ENCODE results near the gene CLDN16.

The CLDN16 gene

DNA sequence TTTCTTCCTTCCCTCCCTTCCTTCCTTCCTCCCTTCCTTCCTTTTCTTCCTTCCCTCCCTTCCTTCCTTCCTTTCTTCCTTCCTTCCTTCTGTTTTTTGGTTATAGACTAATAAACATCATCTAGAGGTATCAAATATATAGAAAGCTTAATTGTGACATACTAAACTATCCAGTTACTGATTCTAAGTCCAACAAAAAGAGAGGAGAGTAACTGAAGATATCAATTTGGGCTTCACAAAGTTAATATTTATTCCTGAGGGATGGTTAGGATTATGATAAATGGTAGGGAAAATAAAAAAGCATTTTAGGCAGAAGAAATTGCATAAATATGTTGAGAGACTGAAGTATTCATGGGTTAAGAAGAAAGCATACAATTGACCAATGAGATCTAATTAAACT lies 7.8 kb upstream of the CLDN16 start:
- no peak for DNase-seq (ENCODE audit: low read depth in 2 of 2)

- no peak for DNase-seq (ENCODE audit: low read depth in 2 of 2)
Measured at GRCh38 chr3:190381441-190381840, 6.5 kb upstream of the CLDN16 start.

GRCh38 chr3:190382082-190382481 lies 5.9 kb upstream of the CLDN16 start:
- DNase-seq (ENCODE audit: low read depth in 2 of 2): no peak

DNA sequence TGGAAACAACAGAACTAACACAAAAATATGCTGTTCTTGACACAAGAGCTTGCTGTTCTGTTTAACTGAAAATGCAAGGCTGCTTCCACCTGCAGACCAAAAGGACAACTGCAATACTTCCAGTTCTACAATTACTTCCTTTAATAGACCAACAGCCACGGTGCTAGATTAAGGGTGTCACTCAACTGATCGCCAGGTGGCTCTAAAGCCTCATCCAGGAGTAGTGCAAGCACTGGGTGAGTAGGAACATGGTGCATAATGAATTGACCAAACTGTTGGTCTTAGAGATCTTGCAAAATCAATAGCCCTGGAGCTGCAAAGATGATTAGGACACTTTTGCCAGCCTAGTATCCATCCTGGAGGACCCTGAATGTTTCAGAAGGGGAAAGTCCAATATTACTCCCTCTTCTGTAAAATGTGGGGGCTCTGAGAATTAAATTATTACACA lies 3.6 kb upstream of the CLDN16 start:
- no peak for DNase-seq (ENCODE audit: low read depth in 2 of 2)

GRCh38 chr3:190385731-190386688 lies 2.0 kb upstream of the CLDN16 start:
- DNase-seq (ENCODE audit: low read depth in 2 of 2): no peak

DNA sequence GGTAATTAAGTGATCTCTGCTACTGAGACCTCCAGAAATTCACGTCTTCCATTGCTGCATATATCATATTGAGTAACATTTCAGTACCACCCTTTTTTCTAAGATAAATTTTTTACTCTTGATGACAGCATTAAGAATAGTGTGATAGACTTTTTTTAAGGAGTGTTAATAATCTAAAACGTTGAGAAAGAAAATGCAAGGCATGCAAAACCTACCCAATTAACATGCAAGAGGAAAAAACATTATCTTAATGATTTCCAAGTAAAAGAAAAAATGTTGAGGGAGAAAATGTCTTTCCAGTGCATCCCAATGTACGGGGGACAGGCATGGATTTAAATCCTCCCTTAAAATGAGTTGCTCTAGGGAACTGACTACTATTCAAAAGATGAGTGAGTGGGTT lies 740 bp downstream of the CLDN16 start:
- no peak for DNase-seq (ENCODE audit: low read depth in 2 of 2)

DNA sequence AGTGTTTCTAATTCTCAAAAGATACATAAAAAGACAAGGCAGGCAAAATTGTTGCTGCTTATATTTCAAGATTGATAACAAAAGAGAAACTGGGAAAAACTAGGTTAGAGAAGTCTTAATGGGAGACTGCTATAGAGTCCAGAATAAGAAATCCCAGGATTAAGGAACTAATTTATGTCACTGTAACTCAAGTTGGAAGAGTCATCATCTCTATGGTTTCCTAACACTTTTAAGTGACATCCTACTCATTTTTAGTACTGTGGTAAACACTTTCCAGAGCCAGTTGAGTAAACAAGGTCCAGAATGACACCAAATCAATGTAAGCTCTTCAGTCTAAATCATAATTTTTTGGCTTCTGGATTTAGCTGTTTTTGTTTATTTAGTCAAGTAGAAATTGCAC lies 8.0 kb downstream of the CLDN16 start:
- DNase-seq (ENCODE audit: low read depth in 2 of 2): no peak

- DNase-seq (ENCODE audit: low read depth in 2 of 2): no peak
Measured at GRCh38 chr3:190397889-190398288, 9.9 kb downstream of the CLDN16 start.

- DNase-seq (ENCODE audit: low read depth in 2 of 2): no peak
Measured at GRCh38 chr3:190399677-190400076, 11.7 kb downstream of the CLDN16 start.

- DNase-seq (ENCODE audit: low read depth in 2 of 2): no peak
Measured at GRCh38 chr3:190401963-190402362, 14.0 kb downstream of the CLDN16 start.

GRCh38 chr3:190404715-190405114 lies 16.8 kb downstream of the CLDN16 start:
- DNase-seq (ENCODE audit: low read depth in 2 of 2): no peak

- no peak for DNase-seq (ENCODE audit: low read depth in 2 of 2)
Measured at GRCh38 chr3:190414297-190414696, 26.3 kb downstream of the CLDN16 start.

GRCh38 chr3:190424108-190424477 lies 36.1 kb downstream of the CLDN16 start:
- no peak for DNase-seq (ENCODE audit: low read depth in 2 of 2)

- DNase-seq (ENCODE audit: low read depth in 2 of 2): no peak
Measured at GRCh38 chr3:190424478-190425439, 36.8 kb downstream of the CLDN16 start.

- DNase-seq (ENCODE audit: low read depth in 2 of 2): no peak
Measured at GRCh38 chr3:190425833-190426232, 37.9 kb downstream of the CLDN16 start.

DNA sequence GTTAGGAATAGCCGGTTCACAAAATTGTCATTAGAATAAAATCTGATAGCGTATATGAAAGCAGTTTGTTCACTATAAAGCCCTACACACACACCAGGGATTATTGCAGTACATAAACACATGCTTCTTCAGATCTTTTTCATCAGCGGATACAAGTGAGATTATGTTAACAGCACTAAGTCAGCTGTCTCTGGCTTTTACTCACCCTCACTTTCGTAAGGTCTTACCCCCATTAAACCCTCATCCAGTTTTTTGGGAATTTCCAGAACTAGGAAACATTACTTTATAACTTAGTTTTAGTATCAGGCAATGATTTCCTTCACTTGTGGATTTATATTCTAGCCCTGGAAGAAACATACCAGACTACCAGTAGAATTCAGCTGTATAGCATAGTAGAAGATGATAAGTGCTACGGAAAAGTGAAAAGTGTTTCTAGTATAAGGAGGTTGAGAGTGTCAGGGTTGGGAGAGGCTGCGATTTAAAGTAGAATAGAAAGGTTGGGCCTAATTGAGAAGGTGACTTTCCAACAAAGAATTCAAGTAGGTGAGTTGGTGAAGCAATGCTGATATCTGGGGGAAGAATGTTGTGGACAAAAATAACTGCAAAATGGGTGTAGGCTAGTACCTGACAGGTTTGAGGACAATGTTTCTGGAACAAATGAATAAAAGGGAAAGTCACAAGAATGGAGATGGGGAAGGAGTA lies 39.0 kb downstream of the CLDN16 start:
- no peak for DNase-seq (ENCODE audit: low read depth in 2 of 2)

DNA sequence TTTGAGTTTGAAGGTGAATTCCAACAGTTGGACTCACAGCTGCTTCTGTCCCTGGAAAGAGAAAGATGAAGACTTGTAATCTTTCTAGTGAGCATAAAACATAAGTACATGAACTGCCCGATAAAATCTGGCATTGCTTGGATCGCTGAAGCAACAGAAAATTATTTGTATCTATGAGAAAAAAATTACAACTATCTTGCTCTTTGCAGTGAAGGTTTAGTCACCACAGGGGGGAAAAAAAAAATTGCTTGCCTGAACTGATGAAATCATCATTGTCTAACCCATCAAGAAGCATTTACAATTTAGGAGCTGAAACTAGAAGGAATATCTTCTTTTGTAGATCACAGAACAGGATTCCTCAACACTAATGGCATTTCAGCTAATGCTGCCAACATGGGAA lies 41.7 kb downstream of the CLDN16 start:
- no peak for DNase-seq (ENCODE audit: low read depth in 2 of 2)

GRCh38 chr3:190430906-190431305 lies 42.9 kb downstream of the CLDN16 start:
- no peak for DNase-seq (ENCODE audit: low read depth in 2 of 2)

GRCh38 chr3:190432216-190432615 lies 44.3 kb downstream of the CLDN16 start:
- DNase-seq (ENCODE audit: low read depth in 2 of 2): no peak

GRCh38 chr3:190433626-190434025 lies 45.7 kb downstream of the CLDN16 start:
- DNase-seq (ENCODE audit: low read depth in 2 of 2): no peak

GRCh38 chr3:190435618-190436017 lies 47.7 kb downstream of the CLDN16 start:
- no peak for DNase-seq (ENCODE audit: low read depth in 2 of 2)

DNA sequence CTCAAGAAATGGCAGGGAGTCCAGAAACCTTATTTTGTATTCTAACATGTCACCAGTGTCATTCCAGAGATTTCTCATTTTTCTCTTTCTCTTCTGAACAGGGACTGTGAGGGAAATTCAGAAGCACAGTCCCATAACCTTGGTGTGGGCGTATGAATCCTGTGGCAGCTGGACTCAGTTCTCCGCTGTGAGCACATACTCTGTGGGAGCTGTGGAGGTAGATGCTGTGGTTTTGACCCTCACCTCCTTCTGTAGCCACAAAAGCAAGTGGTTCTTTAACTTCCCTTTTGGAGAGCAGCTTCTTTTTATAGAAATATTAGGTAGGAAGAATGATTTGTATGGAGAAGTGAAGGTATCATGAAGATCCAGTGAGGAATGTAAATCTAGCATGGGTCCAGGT lies 48.4 kb downstream of the CLDN16 start:
- no peak for DNase-seq (ENCODE audit: low read depth in 2 of 2)
